SU-DHL-6 (cell line): Measurements from ENCODE around the gene PIN1.

Source experiments
- CTCF ChIP-seq: fragments of 200-600 bp; sonication (generic); IDR thresholded peaks from one replicate; pipeline ENCODE4 v1.5.1; 2017; ENCODE audit warnings: antibody characterized with exemption, mild to moderate bottlenecking, low read length, moderate library complexity; ENCODE audit not compliant: insufficient read depth, poor library complexity, severe bottlenecking
- EZH2phosphoT487 ChIP-seq: fragments of 200-600 bp; sonication (generic), shearing (Covaris generic); conservative IDR thresholded peaks from 2 replicates; pipeline ENCODE4 v1.6.1; 2018; ENCODE audit warnings: mild to moderate bottlenecking, antibody characterized with exemption, low read length, moderate library complexity, mixed read lengths

GRCh38 chr19:9839415-9839814 is 4.3 kb downstream of the PIN1 start:
- TF ChIP-seq CTCF (no peak), EZH2phosphoT487 (no peak)
